ENCODE data around the gene TXN2.

DNA sequence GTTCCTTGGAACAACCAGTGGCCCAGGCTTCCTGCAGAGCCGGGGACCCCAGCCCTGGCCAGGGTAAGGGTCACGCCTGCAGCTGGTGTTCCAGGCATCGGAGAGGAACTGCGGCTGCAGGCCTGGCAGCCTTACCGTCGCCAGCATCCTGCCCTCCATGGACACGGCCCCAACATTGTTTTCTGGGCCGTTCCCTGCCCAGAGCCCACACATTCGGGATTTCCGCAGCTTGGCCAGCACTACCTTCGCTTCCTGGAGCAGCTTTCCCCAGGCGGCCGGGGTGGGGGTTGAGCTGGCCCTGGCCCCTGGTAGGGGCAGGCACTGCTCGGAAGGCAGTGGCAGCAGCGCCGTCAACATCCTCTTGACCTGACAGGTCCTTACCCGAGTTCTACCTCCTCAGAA is 17.7 kb downstream of the TXN2 start:
- TF ChIP-seq, protein P1, sequence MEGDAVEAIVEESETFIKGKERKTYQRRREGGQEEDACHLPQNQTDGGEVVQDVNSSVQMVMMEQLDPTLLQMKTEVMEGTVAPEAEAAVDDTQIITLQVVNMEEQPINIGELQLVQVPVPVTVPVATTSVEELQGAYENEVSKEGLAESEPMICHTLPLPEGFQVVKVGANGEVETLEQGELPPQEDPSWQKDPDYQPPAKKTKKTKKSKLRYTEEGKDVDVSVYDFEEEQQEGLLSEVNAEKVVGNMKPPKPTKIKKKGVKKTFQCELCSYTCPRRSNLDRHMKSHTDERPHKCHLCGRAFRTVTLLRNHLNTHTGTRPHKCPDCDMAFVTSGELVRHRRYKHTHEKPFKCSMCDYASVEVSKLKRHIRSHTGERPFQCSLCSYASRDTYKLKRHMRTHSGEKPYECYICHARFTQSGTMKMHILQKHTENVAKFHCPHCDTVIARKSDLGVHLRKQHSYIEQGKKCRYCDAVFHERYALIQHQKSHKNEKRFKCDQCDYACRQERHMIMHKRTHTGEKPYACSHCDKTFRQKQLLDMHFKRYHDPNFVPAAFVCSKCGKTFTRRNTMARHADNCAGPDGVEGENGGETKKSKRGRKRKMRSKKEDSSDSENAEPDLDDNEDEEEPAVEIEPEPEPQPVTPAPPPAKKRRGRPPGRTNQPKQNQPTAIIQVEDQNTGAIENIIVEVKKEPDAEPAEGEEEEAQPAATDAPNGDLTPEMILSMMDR (IDR thresholded peaks at IDR 0.05), result no peak
- TF ChIP-seq POLR2A (IDR thresholded peaks at IDR 0.05), result no peak
